Liver (tissue), 9 donors: Measurements from ENCODE around the gene TPBGL. TPM values are rescaled to one million over a fixed set of nuclear protein-coding genes. Genes with fewer than 3 reads are reported as not detected.

Experiments
- DNase-seq: peaks from one replicate; pipeline ENCODE4 v3.0.0-alpha.2; 2017; ENCODE audit warnings: low spot score
- H3K27ac ChIP-seq, 2 donors: one replicate each; pipeline ENCODE4 v1.7.0; 2013; ENCODE audit warnings: inconsistent platforms in 2 of 2, low read length in 2 of 2, control low read depth in 1 of 2, low read depth in 1 of 2, mild to moderate bottlenecking in 1 of 2
- H3K27me3 ChIP-seq, 4 donors: one replicate each; pipeline versions ENCODE4 v1.6.1 to v1.7.0; 2013; ENCODE audit warnings: low read length in 3 of 4, inconsistent platforms in 1 of 4, mild to moderate bottlenecking in 1 of 4, moderate library complexity in 1 of 4; ENCODE audit not compliant: control insufficient read depth in 4 of 4, insufficient read depth in 4 of 4
- H3K36me3 ChIP-seq, 4 donors: one replicate each; pipeline versions ENCODE4 v1.6.1 to v1.7.0; 2013; ENCODE audit warnings: low read length in 3 of 4, mild to moderate bottlenecking in 3 of 4, low read depth in 1 of 4, moderate library complexity in 1 of 4; ENCODE audit not compliant: control insufficient read depth in 4 of 4, insufficient read depth in 3 of 4
- H3K4me1 ChIP-seq, 4 donors: one replicate each; pipeline versions ENCODE4 v1.6.1 to v1.7.0; 2013; ENCODE audit warnings: low read length in 3 of 4, mild to moderate bottlenecking in 3 of 4, moderate library complexity in 1 of 4; ENCODE audit not compliant: control insufficient read depth in 4 of 4, insufficient read depth in 4 of 4
- H3K4me3 ChIP-seq, 3 donors: one replicate each; pipeline versions ENCODE4 v1.6.1 to v1.7.0; 2013; ENCODE audit warnings: low read length in 3 of 3, control low read depth in 1 of 3, low read depth in 1 of 3, mild to moderate bottlenecking in 1 of 3
- H3K9ac ChIP-seq, 2 donors: one replicate each; pipeline ENCODE4 v1.7.0; 2013; ENCODE audit warnings: low read length in 2 of 2, mild to moderate bottlenecking in 2 of 2, moderate library complexity in 2 of 2, control low read depth in 1 of 2, low read depth in 1 of 2
- H3K9me3 ChIP-seq, 4 donors: one replicate each; pipeline versions ENCODE4 v1.6.1 to v1.7.0; 2013; ENCODE audit warnings: low read length in 3 of 4; ENCODE audit not compliant: control insufficient read depth in 4 of 4
- ATF3 ChIP-seq: IDR thresholded peaks from 2 replicates; pipeline ENCODE4 v1.6.1; 2016; ENCODE audit warnings: antibody characterized with exemption
- CTCF ChIP-seq: fragments of 150-350 bp; IDR thresholded peaks from 2 replicates; pipeline ENCODE4 v1.5.1; 2017; ENCODE audit warnings: improper control_type of control experiment, low read depth, low read length; ENCODE audit not compliant: missing input control
- EGR1 ChIP-seq, 2 donors: IDR thresholded peaks; 2 replicates each; pipeline ENCODE4 v1.6.1; 2016 to 2018; ENCODE audit warnings: antibody characterized with exemption in 2 of 2, low read depth in 2 of 2
- FOXA1 ChIP-seq: IDR thresholded peaks from 2 replicates; pipeline ENCODE4 v1.6.1; 2016; ENCODE audit warnings: antibody characterized with exemption
- FOXA2 ChIP-seq: IDR thresholded peaks from 2 replicates; pipeline ENCODE4 v1.6.1; 2016; ENCODE audit warnings: antibody characterized with exemption
- GABPA ChIP-seq, 2 donors: IDR thresholded peaks in 1 of 2; conservative IDR thresholded peaks in 1 of 2; 2 replicates each; pipeline ENCODE4 v1.6.1; 2016; ENCODE audit warnings: antibody characterized with exemption in 2 of 2, mild to moderate bottlenecking in 1 of 2, moderate library complexity in 1 of 2
- HNF4A ChIP-seq, 2 donors: conservative IDR thresholded peaks; 2 replicates each; pipeline ENCODE4 v1.6.1; 2016; ENCODE audit warnings: antibody characterized with exemption in 2 of 2, mild to moderate bottlenecking in 2 of 2
- HNF4G ChIP-seq: IDR thresholded peaks from 2 replicates; pipeline ENCODE4 v1.6.1; 2016; ENCODE audit warnings: antibody characterized with exemption
- JUND ChIP-seq, 2 donors: IDR thresholded peaks; 2 replicates each; pipeline ENCODE4 v1.6.1; 2016; ENCODE audit warnings: antibody characterized with exemption in 2 of 2
- MAX ChIP-seq: IDR thresholded peaks from 2 replicates; pipeline ENCODE4 v1.6.1; 2016; ENCODE audit warnings: antibody characterized with exemption
- NR2F2 ChIP-seq: IDR thresholded peaks from 2 replicates; pipeline ENCODE4 v1.6.1; 2016; ENCODE audit warnings: antibody characterized with exemption
- RAD21 ChIP-seq, 2 donors: IDR thresholded peaks; 2 replicates each; pipeline ENCODE4 v1.6.1; 2016; ENCODE audit warnings: antibody characterized with exemption in 2 of 2, mild to moderate bottlenecking in 2 of 2
- REST ChIP-seq: IDR thresholded peaks from 2 replicates; pipeline ENCODE4 v1.6.1; 2016; ENCODE audit warnings: antibody characterized with exemption, mild to moderate bottlenecking
- RXRA ChIP-seq, 2 donors: IDR thresholded peaks; 2 replicates each; pipeline ENCODE4 v1.6.1; 2017 to 2018; ENCODE audit warnings: antibody characterized with exemption in 2 of 2, mild to moderate bottlenecking in 1 of 2
- SP1 ChIP-seq: IDR thresholded peaks from 2 replicates; pipeline ENCODE4 v1.6.1; 2018; ENCODE audit warnings: antibody characterized with exemption, mild to moderate bottlenecking
- TAF1 ChIP-seq: conservative IDR thresholded peaks from 2 replicates; pipeline ENCODE4 v1.6.1; 2016; ENCODE audit warnings: antibody characterized with exemption, mild to moderate bottlenecking
- YY1 ChIP-seq: IDR thresholded peaks from 2 replicates; pipeline ENCODE4 v1.6.1; 2016; ENCODE audit warnings: antibody characterized with exemption, mild to moderate bottlenecking
- ZBTB33 ChIP-seq: IDR thresholded peaks from 2 replicates; pipeline ENCODE4 v1.6.1; 2016; ENCODE audit warnings: antibody characterized with exemption
- WGBS: extraction: QIAGEN DNeasy Blood & Tissue Kit; methylation state at CpG from one replicate; pipeline ENCODE4 v1.1.7; 2013; 5-methylcytosine and 5-hydroxymethylcytosine counted together
- polyA plus RNA-seq, 2 donors: library from polyadenylated mRNA; stranded (reverse) in 1 of 2; unstranded in 1 of 2; fragments of 200-250 nt in 1 of 2; fragments of >200 nt in 1 of 2; fragmentation: Nextera tagmentation in 1 of 2; extraction: Ambion mirVana in 1 of 2; gene quantifications; one replicate each; pipeline versions ENCODE4 v1.2.1 to v1.2.3, GENCODE V29; 2013 to 2015
- total RNA-seq, 2 donors: library from RNA; depleted of rRNA; stranded (reverse); fragments of >200 nt; gene quantifications; one replicate each; pipeline ENCODE4 v1.2.3, GENCODE V29; 2014
- donor health status: healthy.
- donor health status: healthy.
- donor health status: healthy.
- donor health status: healthy.
- donor health status: healthy.

The TPBGL gene
- total and polyA plus RNA-seq, 4 donors: 0.05 TPM; not detected in 3

GRCh38 chr11:75194147-75194546 is 46.4 kb upstream of the TPBGL start:
- H3K9ac ChIP-seq: no peak overlapping the region
- 65% methylated on average over 5 of the region's 5 CpGs for WGBS

GRCh38 chr11:75195167-75195962 is 45.2 kb upstream of the TPBGL start:
- Histone ChIP-seq H3K9ac (no peak overlapping the region), H3K4me3 (no peak overlapping the region), H3K9me3 (no peaks in the 10 kb centered on the region), H3K4me1 (peaks cover 15 to 58% (median 39%) of the 10 kb centered on the region in 4 donors), H3K27ac (peak overlapping the region; percentile 69 to 77), H3K36me3 (peaks cover 10 to 49% (median 42%) of the 10 kb centered on the region in 4 donors), H3K27me3 (no peaks in the 10 kb centered on the region)
- 53% methylated on average over 7 of the region's 7 CpGs for WGBS
- TF ChIP-seq SP1: peak; percentile 73
- peak; percentile 68 to 78 for TF ChIP-seq HNF4A (conservative IDR thresholded peaks at IDR 0.05)
- TF ChIP-seq ZBTB33: no peak
- peak; percentile 47 for TF ChIP-seq REST
- TF ChIP-seq EGR1 (IDR thresholded peaks at IDR 0.05; ENCODE audit: low read depth in 2 of 2): peak in 1 of 2 donors; percentile 43
- no peak for TF ChIP-seq TAF1
- no peak for TF ChIP-seq GABPA (IDR thresholded peaks at IDR 0.05 in 1 of 2, conservative IDR thresholded peaks at IDR 0.05 in 1 of 2)
- TF ChIP-seq FOXA2: peak; percentile 13
- peak; percentile 25 to 55 for TF ChIP-seq RAD21 (IDR thresholded peaks at IDR 0.05)
- TF ChIP-seq YY1: peak; percentile 46
- TF ChIP-seq RXRA (IDR thresholded peaks at IDR 0.05): peak; percentile 85 to 86
- TF ChIP-seq HNF4G: no peak
- no peak for TF ChIP-seq FOXA1
- no peak for TF ChIP-seq ATF3
- peak; percentile 41 to 47 for TF ChIP-seq JUND (IDR thresholded peaks at IDR 0.05)
- no peak for TF ChIP-seq CTCF
- peak; percentile 77 for TF ChIP-seq MAX
- peak; percentile 21 for TF ChIP-seq NR2F2
- DNase-seq: no peak

More at GRCh38 chr11:75194147-75194546, 46.4 kb upstream of the TPBGL start:
- Histone ChIP-seq H3K4me3 (no peak overlapping the region), H3K36me3 (peaks cover 10 to 44% (median 37%) of the 10 kb centered on the region in 4 donors), H3K27ac (peak overlapping the region; percentile 45 to 77), H3K4me1 (peaks cover 15 to 56% (median 41%) of the 10 kb centered on the region in 4 donors), H3K9me3 (no peaks in the 10 kb centered on the region), H3K27me3 (no peaks in the 10 kb centered on the region)
- TF ChIP-seq MAX: no peak
- TF ChIP-seq YY1: no peak
- no peak for TF ChIP-seq FOXA1
- TF ChIP-seq SP1: no peak
- TF ChIP-seq EGR1 (IDR thresholded peaks at IDR 0.05; ENCODE audit: low read depth in 2 of 2): no peak
- TF ChIP-seq RXRA (IDR thresholded peaks at IDR 0.05): no peak
- no peak for TF ChIP-seq TAF1
- no peak for TF ChIP-seq GABPA (IDR thresholded peaks at IDR 0.05 in 1 of 2, conservative IDR thresholded peaks at IDR 0.05 in 1 of 2)
- no peak for TF ChIP-seq ATF3
- no peak for TF ChIP-seq FOXA2
- no peak for TF ChIP-seq RAD21 (IDR thresholded peaks at IDR 0.05)
- TF ChIP-seq HNF4A (conservative IDR thresholded peaks at IDR 0.05): no peak
- no peak for DNase-seq
